ENCODE results near the gene PNKD.

The PNKD gene

GRCh38 chr2:218320704-218321336, 50.5 kb downstream of the PNKD start:
- no peak for DNase-seq

DNA sequence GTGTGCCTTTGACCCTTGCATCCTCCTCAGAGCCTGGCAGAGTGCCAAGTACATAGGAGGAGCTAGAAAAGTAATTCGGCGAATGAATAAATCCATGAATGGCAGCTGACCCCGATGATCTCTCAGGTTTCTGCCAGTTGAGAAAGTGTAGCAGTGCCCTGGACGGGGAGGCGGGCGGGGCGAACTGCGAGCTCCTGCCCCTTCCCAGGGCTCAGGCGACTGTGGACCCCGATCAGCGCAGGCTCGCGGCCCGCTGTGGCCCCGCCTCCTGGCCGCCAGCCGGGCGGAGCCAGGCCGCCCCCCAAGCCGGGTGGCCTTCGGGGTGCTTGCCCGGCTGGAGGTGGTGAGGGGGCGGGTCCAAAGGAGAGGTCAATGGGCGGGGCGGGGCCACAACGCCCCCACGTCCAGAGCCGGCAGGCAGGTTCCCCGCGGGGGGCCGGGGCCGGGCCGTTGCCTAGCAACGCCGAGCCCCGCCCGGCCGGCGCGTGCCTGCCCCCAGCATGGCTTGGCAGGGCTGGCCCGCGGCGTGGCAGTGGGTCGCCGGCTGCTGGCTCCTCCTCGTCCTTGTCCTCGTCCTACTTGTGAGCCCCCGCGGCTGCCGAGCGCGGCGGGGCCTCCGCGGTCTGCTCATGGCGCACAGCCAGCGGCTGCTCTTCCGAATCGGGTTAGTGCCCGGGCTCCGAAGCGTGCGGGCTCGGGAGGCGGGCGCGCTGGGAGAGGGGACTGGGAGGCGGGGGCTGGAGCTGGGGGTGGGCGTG, 52.6 kb downstream of the PNKD start:
- peak; percentile 67 for DNase-seq

DNA sequence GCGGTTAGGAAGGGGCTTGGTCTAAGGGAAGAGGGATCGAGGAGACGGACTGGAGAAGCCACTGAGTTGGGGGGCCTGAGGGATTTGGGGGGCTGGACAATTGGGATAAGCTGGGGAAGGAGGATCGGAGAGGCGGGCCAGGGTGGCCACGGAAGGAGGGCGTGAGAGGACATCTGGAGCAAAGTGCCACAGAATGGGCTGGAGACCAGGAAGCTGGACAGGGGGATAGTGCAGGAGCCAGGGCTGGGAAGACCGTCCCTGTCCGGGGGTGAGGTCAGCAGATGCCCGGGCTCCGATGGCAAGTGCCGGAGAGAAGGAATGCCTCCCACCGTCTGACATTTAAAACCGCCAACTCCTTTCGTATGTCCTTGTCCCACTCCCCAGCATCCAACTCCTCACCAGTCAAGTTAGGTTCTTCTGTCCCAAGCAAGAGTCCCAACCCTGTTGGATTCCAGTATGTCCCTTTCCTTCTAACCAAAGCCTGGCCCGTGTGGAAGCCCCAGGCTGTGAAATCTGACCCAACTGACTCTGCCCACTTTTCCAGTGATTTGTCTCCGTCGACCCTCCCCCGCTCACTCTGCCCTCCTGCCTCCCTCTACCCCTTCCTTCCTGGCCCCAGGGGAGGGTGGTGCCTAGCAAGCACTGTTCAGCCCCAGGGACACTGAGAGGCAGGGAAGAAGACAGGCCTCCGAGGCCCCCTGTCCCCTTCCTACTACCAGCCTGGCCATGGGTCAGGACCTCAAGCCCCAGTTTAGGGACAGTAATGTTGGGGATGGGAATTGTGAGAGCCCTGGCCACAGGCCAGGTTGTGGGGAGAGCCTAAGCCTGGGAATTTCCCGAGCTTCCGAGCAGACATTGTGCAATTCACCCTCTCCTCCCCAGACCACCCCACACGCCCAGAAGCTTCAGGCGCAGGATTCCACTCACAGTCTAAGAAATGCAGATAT, 53.5 kb downstream of the PNKD start:
- DNase-seq: no peak

DNA sequence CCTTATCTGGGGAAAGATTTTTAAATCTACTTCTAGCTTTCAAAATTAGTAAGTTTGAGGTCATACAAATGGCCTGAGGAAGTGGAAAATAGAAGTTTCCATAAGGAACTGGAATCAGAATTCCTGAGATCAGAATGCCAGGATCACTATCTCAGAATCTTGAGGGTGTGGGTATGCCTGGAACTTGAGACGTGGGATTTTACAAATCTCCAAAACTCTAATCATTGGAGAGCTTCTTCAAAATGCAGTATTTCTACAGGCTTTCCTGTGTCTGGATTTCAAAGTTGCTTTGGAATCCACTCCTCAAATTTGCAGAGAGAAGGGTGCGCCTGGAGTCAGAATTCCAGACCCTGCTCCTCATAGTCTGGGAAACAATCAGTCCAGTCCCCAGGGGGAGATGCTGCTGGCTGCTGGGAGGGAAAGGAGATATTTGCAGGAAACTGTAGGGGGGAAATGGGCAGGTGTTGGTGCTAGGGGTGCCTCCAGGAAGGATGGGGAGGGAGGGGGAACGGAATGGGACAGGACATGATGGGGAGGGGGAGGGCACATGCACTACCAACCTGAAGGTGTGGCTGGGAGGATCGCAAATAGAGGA, 55.3 kb downstream of the PNKD start:
- DNase-seq: no peak

DNA sequence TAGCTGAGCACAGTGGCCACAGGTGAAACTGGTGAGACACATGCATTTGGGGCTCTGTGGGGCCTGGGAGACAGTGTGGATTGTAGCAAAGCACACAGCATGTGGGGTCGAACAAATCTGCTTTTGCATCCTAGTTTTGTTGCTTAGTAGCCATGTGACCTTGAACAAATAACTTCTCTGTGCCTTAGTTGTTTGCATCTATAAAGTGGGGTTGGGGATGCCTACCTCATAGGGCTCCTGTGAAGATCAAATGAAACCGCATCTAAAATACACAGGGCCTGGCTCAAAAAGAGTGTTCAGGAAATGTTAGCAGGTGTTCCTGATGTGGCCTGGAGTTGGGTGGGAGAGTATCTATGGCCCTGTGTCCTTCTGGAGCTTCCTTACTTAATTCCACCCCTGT, 56.0 kb downstream of the PNKD start:
- no peak for DNase-seq

DNA sequence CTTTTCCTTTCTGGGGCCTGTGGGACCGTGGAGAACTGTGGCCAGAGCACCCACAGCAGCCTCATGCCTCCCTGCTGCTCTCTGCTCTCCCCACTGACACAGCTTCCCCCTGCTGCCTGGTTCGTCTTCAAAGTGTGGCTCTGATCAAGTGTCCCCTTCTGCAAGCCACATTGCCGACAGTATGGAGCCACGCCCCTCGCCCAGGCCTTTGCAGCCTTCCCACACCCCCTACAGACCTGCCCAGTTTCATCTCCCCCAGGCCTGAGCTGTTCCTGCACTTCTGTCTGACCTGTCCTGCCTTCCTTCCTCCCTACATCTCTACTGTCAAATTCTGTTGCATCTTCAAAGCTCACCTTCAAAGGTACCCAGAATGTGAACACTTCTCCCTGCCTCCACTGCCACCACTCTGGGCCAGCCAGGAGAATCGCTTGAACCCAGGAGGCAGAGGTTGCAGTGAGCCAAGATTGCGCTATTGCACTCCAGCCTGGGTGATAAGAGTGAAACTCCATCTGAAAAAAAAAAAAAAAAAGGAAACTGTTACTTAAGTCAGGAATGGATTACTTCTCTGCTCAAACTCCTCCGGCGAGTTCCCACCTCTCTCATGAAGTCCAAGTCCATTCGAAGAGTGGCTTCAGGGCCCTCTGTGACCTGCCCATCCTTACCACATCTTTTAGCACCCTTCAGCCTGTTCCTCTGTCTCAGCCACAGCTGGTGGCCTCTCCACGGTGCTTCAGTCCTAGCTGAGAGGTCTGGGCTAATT, 57.3 kb downstream of the PNKD start:
- DNase-seq: no peak

DNA sequence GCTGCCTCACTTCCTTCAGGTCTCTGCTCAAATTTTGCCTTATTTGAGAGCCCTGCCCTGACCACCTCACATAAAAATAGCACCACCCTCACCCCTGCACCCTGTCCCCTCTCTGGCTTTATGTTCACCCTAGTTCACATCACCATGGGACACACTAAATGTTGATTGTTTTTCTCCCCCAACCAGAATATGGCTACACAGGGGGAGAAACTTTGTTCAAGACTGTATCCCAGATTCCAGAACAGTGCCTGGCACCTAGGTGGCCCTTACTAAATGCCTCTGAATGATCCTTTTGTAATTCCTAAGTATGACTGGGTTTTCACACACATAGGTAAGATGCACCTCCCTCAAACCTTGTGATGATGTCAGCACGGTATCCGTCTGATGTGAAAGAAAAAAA, 58.0 kb downstream of the PNKD start:
- DNase-seq: no peak

DNA sequence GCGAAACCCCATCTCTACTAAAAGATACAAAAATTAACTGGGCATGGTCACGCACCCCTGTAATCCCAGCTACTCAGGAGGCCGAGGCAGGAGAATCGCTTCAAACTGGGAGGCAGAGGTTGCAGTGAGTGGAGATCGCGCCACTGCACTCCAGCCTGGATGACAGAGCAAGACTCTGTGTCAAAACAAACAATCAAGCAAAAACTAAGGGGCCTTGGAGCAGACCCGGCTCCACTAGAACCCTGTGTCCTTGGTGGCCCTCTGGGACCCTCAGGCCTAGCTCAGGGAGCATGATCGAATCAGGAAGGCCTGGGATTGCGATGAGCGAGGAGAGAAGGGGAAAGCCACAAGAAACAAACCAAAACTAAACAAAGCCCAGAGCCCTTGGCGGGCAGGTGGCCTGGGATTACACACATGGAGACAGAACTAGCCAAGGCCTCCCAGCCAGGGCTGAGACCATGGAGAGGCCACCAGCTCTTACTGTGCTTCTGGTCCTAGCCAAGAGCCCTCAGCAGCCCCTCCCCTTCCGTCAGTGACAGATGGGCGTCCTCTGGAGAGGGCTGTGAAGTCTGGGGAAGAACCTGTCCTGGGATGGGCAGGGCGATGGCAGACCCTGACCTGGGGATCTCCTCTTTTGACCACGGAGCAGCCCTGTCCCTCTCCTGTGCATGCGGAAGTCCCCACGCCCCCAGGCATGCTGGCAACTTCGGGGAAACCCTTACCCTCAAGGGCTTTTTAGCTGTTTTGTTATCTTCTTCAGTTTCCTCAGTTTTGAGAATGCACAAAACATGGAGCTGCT, 58.9 kb downstream of the PNKD start:
- DNase-seq: no peak

- no peak for DNase-seq
These were observed 59.7 kb downstream of the PNKD start for GRCh38 chr2:218329826-218330593.

DNA sequence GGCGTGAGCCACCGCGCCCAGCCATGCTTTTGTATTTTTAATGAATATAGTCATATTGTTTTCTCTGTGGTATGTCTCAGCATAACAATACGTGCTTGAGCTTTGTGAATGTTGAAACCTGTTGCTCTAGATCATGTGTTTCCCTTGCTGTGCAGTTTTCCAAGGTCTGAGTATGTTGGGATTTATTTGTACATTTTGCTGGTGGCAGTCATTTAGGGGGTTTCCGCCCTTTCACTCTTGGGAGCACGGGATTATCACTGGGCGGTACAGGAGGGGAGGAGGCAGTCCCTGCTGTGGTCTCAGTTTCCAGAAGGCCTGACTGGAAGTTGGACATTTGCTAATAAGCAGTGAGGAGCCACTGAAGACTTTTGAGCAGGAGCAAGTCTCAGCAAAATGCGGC, 61.4 kb downstream of the PNKD start:
- DNase-seq: no peak

GRCh38 chr2:218332288-218332687, 62.0 kb downstream of the PNKD start:
- no peak for DNase-seq

DNA sequence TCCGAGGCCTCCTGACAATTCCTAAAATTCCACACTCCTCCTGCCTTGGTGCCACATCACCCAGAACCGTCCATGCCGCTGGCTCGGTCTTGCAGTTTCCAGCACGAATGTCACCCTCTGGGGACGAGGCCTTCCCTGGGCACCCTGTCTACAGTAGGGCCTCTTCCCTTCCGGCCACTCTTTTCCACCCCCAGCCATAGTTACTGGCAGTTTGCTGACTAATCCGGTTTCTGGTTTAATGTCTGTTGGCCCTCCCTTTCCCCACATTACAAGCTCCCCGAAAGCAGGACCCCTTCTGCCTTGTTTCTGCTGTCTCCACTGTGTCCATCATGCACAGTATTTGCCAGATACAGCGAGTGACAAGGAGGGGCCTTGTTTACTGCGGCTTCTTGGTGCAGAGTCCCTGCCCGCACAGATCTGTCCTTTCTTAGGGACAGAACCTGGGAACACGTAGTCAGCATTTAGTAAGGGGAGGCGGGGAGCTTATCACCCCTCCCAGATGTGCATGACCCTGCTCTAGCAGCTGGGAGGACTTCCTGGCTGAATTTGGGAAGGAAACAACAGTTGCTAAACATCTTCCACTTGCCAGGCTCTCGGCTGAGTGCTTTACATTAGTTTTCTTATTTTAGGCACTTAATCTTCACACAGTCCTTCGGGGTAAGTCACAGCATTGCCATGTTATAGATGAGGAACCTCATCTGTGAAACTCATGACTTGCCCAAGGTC, 62.8 kb downstream of the PNKD start:
- no peak for DNase-seq

DNA sequence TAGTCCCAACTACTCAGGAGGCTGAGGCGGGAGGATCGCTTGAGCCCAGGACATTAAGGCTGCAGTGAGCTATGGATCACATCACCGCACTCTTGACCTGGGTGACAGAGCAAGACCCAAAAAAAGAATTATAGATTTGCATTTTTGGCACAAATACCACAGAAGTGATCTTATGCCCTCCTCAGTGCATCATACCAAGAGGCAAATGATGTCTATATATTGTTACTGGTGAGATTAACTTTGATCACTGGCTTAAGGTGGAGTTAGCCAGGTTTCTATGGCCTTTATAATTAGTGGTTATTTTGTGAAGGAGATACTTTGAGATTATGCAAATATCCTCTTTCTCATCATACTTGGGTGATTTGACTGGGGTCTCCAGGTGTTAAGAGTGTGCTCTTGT, 64.2 kb downstream of the PNKD start:
- DNase-seq: no peak

DNA sequence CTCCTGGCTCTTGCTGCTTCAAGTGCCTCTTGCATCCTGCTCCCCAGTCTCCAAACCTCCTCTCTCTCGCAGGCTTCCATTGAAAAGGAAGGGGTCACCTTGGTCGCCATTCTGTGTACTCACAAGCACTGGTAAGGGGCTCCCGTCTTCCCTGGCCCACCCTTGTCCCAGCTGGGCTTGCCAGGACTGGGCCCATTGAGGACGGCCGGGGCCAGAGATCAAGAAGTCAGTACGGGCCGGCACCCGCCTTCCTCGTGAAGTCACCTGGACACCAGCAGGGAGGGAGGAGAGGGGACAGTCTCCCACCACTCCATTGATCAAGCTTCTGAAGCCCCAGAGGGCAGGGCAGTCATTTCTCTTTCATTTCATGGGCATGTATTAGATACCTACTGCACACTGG, 70.3 kb downstream of the PNKD start:
- DNase-seq: no peak

GRCh38 chr2:218341381-218341780, 71.1 kb downstream of the PNKD start:
- no peak for DNase-seq

- no peak for DNase-seq
These were observed 72.5 kb downstream of the PNKD start for GRCh38 chr2:218342837-218343236.

- no peak for DNase-seq
These were observed 73.3 kb downstream of the PNKD start for GRCh38 chr2:218343591-218343990.

DNA sequence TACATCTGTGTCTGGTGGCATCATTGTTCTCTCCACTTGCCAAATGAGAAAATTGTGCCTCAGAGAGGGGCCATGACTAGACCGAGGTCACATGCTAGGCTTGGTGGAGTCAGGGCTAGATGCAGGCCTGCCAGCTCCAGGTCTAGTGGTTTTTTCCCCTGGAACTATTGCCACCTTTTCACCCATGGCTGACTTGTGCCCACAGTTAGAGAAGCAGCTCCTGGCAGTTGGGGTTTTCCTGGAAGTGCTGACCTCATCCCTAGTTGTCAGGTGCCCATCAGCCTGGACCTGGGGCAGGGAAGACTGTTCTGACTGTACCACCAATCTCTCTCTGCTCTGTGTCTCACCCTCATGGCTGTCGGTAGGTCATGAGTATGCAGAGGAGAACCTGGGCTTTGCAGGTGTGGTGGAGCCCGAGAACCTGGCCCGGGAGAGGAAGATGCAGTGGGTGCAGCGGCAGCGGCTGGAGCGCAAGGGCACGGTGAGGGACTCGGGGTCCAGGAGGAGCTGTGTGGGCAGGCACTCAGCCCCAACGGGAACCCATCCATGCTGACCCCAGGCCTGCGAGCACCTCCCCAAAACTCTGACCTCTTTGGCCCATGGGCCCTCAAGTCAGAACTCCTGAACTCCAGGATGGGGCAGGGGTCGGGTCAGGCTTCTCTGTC, 73.9 kb downstream of the PNKD start:
- no peak for DNase-seq

DNA sequence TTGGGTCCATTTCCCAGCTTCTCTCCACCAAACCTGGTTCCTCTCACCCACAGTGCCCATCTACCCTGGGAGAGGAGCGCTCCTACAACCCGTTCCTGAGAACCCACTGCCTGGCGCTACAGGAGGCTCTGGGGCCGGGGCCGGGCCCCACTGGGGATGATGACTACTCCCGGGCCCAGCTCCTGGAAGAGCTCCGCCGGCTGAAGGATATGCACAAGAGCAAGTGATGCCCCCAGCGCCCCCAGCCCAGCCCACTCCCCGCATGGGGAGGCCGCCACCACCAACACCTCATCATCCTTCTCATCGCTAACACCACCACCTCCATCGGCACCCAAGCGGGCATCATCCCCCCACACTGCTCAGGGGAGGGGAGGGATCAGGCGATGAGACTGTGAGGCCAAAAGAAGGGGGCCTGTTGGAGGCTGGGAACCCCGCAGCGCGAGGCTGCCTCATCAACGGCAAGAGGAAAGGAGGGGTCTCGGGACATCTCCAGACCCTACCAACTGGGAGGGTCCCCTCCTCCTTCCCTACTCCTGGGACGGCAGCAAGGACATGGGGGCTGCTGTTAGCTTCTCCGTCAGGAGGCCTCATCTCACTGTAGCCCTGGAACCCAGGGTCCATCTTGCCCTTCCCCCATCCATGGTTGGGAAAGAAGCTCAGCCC, 74.6 kb downstream of the PNKD start:
- DNase-seq: no peak

Measured in CD4-positive, alpha-beta T cell treated with Interleukin-15 for 1 hour (primary cell).